ENCODE measurements around the gene BRSK1. TPM values are rescaled to one million over a fixed set of nuclear protein-coding genes. Genes with fewer than 3 reads are reported as not detected.

BRSK1 gene
- total RNA-seq, 6 donors from 2014 or later, result 1.0 to 2.7 (median 1.1) TPM; not detected in 1

GRCh38 chr19:55289117-55289796, 5.5 kb downstream of the BRSK1 start:
- no peak for TF ChIP-seq POLR2A (IDR thresholded peaks at IDR 0.05)
- TF ChIP-seq CTCF (IDR thresholded peaks at IDR 0.05), result no peak
- TF ChIP-seq EP300 (IDR thresholded peaks at IDR 0.05), result no peak
- TF ChIP-seq POLR2AphosphoS5 (IDR thresholded peaks at IDR 0.05), result no peak
- no peak for DNase-seq
- Histone ChIP-seq H3K27me3 (peaks cover 0 to 4% (median under 1%) of the 10 kb centered on the region in 4 donors), H3K4me1 (peaks cover 0 to 4% (median 0%) of the 10 kb centered on the region in 4 donors), H3K9me3 (no peaks in the 10 kb centered on the region), H3K27ac (no peak overlapping the region), H3K4me3 (no peak overlapping the region), H3K36me3 (no peaks in the 10 kb centered on the region)
- ATAC-seq (ENCODE audit: low FRiP score in 2 of 2), result no peak
- 90 to 98% methylated on average over 6 to 9 of the region's 9 CpGs for WGBS, 2 donors

- no peak for ATAC-seq (ENCODE audit: low FRiP score in 2 of 2)
- no peaks in the 10 kb centered on the region for H3K9me3 ChIP-seq
- 87 to 88% methylated on average over 8 to 10 of the region's 10 CpGs for WGBS, 2 donors
Measured at GRCh38 chr19:55297267-55297666, 13.5 kb downstream of the BRSK1 start.

GRCh38 chr19:55299991-55300390, 16.2 kb downstream of the BRSK1 start:
- TF ChIP-seq POLR2A (IDR thresholded peaks at IDR 0.05), result no peak
- TF ChIP-seq EP300 (IDR thresholded peaks at IDR 0.05), result no peak
- no peak for TF ChIP-seq CTCF (IDR thresholded peaks at IDR 0.05)
- no peaks in the 10 kb centered on the region for H3K27me3 ChIP-seq
- ATAC-seq (ENCODE audit: low FRiP score in 2 of 2), result no peak
- no peaks in the 10 kb centered on the region for H3K9me3 ChIP-seq
- 86 to 91% methylated on average over 8 to 10 of the region's 10 CpGs for WGBS, 2 donors
- H3K4me1 ChIP-seq, result peaks cover 0 to 11% (median 10%) of the 10 kb centered on the region in 4 donors
- no peaks in the 10 kb centered on the region for H3K36me3 ChIP-seq
- H3K27ac ChIP-seq, result no peak overlapping the region
- H3K4me3 ChIP-seq, result no peak overlapping the region
- no peak for DNase-seq

More at GRCh38 chr19:55297267-55297666, 13.5 kb downstream of the BRSK1 start:
- Histone ChIP-seq H3K36me3 (no peaks in the 10 kb centered on the region), H3K4me1 (peaks cover 0 to 11% (median 10%) of the 10 kb centered on the region in 4 donors), H3K27me3 (no peaks in the 10 kb centered on the region), H3K4me3 (no peak overlapping the region), H3K27ac (no peak overlapping the region)
- no peak for DNase-seq
- no peak for TF ChIP-seq EP300 (IDR thresholded peaks at IDR 0.05)
- TF ChIP-seq CTCF (IDR thresholded peaks at IDR 0.05), result no peak
- no peak for TF ChIP-seq POLR2AphosphoS5 (IDR thresholded peaks at IDR 0.05)

- Histone ChIP-seq H3K27ac (no peak overlapping the region), H3K4me3 (no peak overlapping the region), H3K9me3 (no peaks in the 10 kb centered on the region), H3K27me3 (no peaks in the 10 kb centered on the region), H3K4me1 (peaks cover 0 to 11% (median 10%) of the 10 kb centered on the region in 4 donors), H3K36me3 (no peaks in the 10 kb centered on the region)
- ATAC-seq (ENCODE audit: low FRiP score in 2 of 2), result no peak
- 70 to 80% methylated on average over 14 to 15 of the region's 15 CpGs for WGBS, 2 donors
- DNase-seq, result no peak
- no peak for TF ChIP-seq CTCF (IDR thresholded peaks at IDR 0.05)
- TF ChIP-seq POLR2A (IDR thresholded peaks at IDR 0.05), result no peak
- no peak for TF ChIP-seq POLR2AphosphoS5 (IDR thresholded peaks at IDR 0.05)
- TF ChIP-seq EP300 (IDR thresholded peaks at IDR 0.05), result no peak
Measured at GRCh38 chr19:55300886-55301458, 17.2 kb downstream of the BRSK1 start.
